ENCODE data around the gene ANK2.

ANK2 gene

GRCh38 chr4:113394108-113394729 lies 344.8 kb downstream of the ANK2 start:
- FAIRE-seq (no peak), DNase-seq (ENCODE audit: low spot score) (no peak)

GRCh38 chr4:113394730-113395530 lies 345.5 kb downstream of the ANK2 start:
- FAIRE-seq = peak; percentile 61
- peak; percentile 69 for DNase-seq (ENCODE audit: low spot score)

DNA sequence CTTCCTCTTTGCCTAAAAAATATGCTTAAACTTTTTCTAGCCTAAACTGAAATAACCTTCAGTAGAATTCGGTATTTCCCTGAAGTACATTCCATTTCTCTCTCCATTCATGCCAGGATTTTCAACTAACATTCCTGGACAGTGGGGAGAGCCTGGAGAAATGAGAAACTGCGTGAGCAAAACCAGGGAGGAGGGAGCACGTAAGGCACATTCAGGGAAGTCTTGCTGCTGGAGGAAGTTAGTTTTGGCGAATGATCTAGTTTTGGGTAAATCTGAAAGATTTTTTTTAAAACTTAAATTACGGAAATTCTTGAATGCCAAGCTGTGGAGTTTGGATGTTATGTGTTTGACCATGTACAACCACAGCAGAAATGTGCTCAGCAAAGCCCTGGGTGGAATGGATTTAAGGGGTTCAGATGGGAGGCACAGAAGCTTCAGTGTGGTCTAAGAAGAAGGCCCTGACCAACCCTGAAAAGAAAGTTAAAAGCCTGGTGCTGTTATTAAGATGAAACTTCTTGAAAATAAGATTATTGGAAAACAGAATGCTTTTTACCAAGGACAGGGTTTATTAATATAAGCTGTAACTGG lies 347.8 kb downstream of the ANK2 start:
- no peak for DNase-seq (ENCODE audit: low spot score)
- FAIRE-seq = no peak

DNA sequence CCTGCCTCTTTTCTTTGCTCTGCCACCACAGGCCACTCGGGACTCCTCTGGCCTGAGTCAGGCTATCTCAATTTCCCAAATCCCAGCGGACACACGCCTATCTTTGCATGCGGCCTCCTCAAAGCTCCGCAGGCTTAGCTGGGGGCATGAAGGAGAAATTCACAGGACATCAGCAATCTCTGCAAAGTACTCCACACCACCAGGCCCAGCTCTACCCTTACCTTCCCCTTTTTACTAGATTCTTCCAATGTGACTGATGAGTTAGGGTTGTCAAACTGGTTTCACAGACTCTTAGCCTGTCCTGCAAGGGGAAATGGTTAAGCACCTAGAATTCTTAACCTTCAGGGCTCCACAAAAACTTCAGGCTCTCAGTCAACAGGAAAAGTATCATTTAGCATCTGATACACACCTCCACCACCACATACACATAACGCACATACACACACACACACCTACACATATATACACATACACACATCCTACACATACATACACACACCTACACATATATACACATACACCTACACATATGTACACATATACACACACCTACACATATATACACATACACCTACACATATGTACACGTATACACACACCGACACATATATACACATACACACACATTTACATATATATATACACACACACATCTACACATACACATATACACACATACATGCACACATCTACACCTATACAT lies 349.1 kb downstream of the ANK2 start:
- no peak for FAIRE-seq
- DNase-seq (ENCODE audit: low spot score) = no peak

DNA sequence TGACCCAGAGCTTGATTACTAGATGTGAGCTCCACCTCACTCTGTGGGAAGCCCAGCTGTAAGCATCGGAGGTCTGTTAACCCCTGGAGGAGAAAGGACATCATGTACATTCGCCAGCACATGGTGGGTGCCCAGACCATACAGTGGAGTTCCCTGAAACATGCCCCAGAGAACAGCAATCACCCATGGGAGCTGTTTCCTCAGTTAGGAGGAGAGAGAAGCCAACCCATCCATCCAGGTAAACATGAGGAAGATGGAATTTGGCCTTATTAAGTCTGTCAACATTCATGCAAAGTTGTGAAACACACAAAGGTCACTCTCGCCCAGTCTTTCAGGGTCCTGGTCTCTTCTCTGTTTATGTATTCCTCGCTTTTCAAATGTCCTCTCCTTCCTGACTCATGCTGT lies 354.7 kb downstream of the ANK2 start:
- FAIRE-seq = no peak

DNA sequence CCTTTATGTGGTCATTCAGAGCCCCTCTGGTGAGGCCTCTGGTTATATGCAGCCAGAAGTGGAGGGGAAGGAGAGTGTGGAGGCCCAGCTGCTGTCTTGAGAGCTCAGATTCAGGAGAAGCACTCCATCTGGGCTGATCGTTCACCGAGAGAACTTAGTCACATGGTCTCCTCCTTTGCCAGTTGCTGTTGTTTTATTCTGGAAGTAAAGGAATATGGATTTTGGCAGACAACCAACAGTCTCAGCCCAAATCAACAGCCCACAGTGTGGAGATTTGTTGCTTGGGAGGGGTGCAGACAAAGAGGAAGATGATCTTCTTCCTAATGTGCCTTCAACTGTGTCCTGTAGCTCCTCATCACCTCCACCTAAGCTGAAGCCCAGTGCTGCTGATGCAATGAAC lies 355.4 kb downstream of the ANK2 start:
- no peak for DNase-seq (ENCODE audit: low spot score)
- FAIRE-seq = no peak

More for the DNA sequence above, 354.7 kb downstream of the ANK2 start:
- DNase-seq (ENCODE audit: low spot score) = no peak

DNA sequence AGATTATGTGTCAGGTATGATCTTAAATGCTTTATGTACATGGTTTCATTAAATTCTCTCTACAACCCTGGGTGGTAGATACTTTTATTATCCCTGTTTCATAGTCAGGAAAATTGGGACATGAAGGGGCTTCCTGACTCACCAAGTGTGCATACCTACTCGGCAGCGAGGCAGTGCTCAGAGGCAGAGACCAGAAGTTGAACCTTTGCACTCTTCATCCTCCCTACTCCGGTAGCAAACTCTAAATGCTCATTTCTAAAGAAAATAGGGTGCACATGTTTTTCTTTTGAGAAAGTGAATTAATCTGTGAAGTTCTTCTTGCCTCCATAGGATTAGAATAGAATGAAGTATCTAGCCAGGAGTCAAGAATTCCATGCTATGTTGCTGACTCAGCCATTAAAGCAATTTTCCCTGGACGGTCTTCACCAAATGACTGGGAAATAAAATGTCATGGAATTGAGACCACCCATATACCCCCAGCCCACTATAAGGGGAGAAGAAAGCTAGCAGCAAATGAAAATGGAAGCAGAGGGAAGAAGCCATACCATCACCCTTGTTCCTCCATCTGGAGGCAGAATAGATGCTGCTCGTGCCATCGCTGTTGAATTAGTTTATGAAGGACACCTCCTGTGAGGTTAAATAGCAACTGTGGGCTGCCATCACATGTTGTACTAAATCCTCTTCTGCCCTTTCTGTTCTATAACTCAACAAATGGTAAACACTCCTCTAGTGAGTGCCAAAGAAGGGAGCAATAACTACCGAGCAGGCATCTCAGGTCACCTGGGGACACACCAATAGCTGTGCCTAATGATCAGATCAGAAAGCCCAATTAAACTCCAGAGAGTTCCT lies 356.6 kb downstream of the ANK2 start:
- no peak for FAIRE-seq
- no peak for DNase-seq (ENCODE audit: low spot score)

GRCh38 chr4:113406723-113407016 lies 357.2 kb downstream of the ANK2 start:
- DNase-seq (ENCODE audit: low spot score) = no peak
- no peak for FAIRE-seq

DNA sequence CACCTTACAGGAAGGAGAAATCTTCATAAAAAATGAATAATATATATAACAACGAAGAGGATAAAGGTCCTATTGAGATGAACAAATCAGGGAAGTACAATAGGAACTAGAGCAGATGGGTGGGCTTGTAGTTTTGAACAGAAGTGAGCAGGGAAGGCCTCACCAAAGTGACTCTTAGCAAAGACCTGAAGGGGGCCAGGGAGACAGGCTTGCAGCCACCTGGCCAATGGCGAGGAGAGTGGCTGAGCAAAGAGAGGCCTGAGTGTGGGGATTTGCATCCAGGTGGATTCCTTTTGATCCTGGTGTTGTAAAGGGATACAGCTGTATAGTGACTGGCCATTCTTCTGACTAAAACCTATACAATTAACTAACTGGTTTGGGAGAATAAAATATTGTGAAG lies 358.0 kb downstream of the ANK2 start:
- DNase-seq (ENCODE audit: low spot score) (no peak), FAIRE-seq (no peak)

DNA sequence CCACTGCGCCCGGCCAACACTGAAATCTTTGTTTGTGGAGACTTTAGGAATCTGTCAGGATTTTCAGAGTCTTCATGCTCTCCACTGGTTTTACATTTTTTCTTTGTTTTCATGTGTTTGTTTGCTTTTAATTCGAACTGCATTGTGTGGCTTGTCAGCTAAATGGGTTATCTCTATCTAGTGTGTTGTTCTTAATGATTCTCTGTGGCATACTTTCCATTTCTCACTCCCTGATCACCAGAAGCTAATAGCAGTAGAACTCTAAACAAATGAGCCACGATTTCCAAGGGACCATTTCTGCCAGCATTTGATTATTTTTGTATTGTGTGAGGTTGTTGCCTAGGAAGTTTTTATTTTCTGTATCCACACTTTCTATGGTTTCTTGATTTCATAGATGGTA lies 359.7 kb downstream of the ANK2 start:
- no peak for FAIRE-seq
- DNase-seq (ENCODE audit: low spot score) = no peak

GRCh38 chr4:113410686-113411085 lies 361.2 kb downstream of the ANK2 start:
- no peak for DNase-seq (ENCODE audit: low spot score)
- FAIRE-seq = no peak

DNA sequence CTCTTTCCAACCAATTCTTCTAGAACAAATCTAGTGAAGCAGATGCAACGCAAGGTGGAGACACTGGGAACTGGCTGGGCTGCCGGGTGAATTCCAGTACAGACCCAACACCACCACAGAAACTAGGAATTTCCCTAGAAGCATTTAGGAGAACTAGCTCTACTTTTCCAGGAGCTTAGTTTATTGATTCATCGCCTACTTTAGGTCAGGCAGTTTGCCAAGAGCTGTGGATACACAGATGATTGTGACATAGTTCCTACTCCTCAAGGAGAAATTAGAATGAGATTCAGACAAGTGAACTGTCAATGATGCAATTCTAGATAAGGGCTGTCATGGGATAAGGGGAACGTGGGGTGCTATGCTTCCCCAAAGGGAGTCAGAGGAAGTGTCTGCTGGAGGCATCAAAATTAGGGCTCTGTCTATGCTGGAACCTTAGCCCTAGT lies 362.1 kb downstream of the ANK2 start:
- FAIRE-seq = no peak
- peak; percentile 57 for DNase-seq (ENCODE audit: low spot score)

DNA sequence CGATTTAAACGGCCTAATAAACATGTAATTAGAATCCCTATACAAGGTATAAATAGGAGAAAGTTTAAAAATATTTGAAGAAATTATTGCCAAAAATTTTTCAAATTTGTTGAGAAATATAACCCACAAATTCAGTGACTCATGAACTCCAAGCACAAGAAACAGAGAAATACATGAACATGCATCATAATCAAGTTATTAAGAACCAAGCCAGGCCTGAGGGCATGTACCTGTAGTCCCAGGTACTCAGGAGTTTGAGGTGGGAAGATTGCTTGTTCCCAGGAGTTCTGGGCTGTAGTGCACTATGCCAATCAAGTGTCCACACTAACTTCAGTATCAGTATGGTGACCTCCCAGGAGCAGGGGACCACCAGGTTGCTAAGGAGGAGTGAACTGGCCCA lies 370.2 kb downstream of the ANK2 start:
- DNase-seq (ENCODE audit: low spot score) (no peak), FAIRE-seq (no peak)

DNA sequence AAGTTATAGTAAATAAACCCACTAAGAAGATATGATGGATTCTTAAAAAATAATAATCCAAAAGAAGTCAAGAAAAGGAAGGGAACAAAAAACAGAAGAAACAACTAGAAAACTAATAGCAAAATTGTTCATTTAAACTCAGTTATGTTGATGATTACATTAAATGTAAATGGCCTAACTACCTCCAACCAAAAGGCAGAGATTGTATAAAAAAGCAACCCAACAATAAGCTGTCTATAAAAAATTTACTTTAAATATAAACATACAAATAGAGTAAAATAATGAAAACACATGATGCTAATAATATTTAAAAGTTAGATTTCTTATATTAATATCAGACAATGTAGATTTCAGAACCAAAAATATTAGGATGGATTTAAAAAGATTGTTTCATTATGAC lies 371.5 kb downstream of the ANK2 start:
- peak; percentile 11 for FAIRE-seq
- no peak for DNase-seq (ENCODE audit: low spot score)

GRCh38 chr4:113423631-113424030 lies 374.2 kb downstream of the ANK2 start:
- FAIRE-seq (no peak), DNase-seq (ENCODE audit: low spot score) (no peak)

- FAIRE-seq (no peak), DNase-seq (ENCODE audit: low spot score) (no peak)
These were observed 383.7 kb downstream of the ANK2 start for GRCh38 chr4:113433116-113433515.

Measured in RCC 7860 (cell line).